ENCODE data around the gene TFAP2C.
"Not testable (repeated sequence)": the region's sequence is repeated elsewhere in the genome, so short reads cannot be mapped to it uniquely, and the experiment has no call there.

The TFAP2C gene

GRCh38 chr20:56604673-56605072 lies 24.4 kb upstream of the TFAP2C start:
- no peak for TF ChIP-seq JUND (IDR thresholded peaks at IDR 0.05; ENCODE audit: low read depth)

GRCh38 chr20:56605261-56605996 lies 23.7 kb upstream of the TFAP2C start:
- no peak for TF ChIP-seq JUND (IDR thresholded peaks at IDR 0.05; ENCODE audit: low read depth)
- in situ Hi-C loops (cut with HindIII; ENCODE audit: low pct_unique_long_range_greater_than_20kb, low sequenced_read_pairs): no loop called here
- peak in 1 of 2 experiments; percentile 41 for DNase-seq (ENCODE audit: low read depth in 1 of 2, low spot score in 1 of 2)

More at GRCh38 chr20:56604673-56605072, 24.4 kb upstream of the TFAP2C start:
- in situ Hi-C loops (cut with HindIII; ENCODE audit: low pct_unique_long_range_greater_than_20kb, low sequenced_read_pairs): no loop called here
- no peak for DNase-seq (ENCODE audit: low read depth in 1 of 2, low spot score in 1 of 2)

- TF ChIP-seq JUND (IDR thresholded peaks at IDR 0.05; ENCODE audit: low read depth): peak; percentile 83; the same call in 1 of the 2 replicates
These were observed 22.7 kb upstream of the TFAP2C start for GRCh38 chr20:56606174-56606945.

GRCh38 chr20:56607061-56607704 lies 21.9 kb upstream of the TFAP2C start:
- no peak for DNase-seq (ENCODE audit: low read depth in 1 of 2, low spot score in 1 of 2)
- TF ChIP-seq JUND (IDR thresholded peaks at IDR 0.05; ENCODE audit: low read depth): no peak
- in situ Hi-C loops (cut with HindIII; ENCODE audit: low pct_unique_long_range_greater_than_20kb, low sequenced_read_pairs): no loop called here

More at GRCh38 chr20:56606174-56606945, 22.7 kb upstream of the TFAP2C start:
- in situ Hi-C loops (cut with HindIII; ENCODE audit: low pct_unique_long_range_greater_than_20kb, low sequenced_read_pairs): no loop called here
- peak in 1 of 2 experiments; percentile 91 for DNase-seq (ENCODE audit: low read depth in 1 of 2, low spot score in 1 of 2)

GRCh38 chr20:56608376-56608775 lies 20.7 kb upstream of the TFAP2C start:
- in situ Hi-C loops (cut with HindIII; ENCODE audit: low pct_unique_long_range_greater_than_20kb, low sequenced_read_pairs): no loop called here
- TF ChIP-seq JUND (IDR thresholded peaks at IDR 0.05; ENCODE audit: low read depth): no peak
- no peak for DNase-seq (ENCODE audit: low read depth in 1 of 2, low spot score in 1 of 2)

DNA sequence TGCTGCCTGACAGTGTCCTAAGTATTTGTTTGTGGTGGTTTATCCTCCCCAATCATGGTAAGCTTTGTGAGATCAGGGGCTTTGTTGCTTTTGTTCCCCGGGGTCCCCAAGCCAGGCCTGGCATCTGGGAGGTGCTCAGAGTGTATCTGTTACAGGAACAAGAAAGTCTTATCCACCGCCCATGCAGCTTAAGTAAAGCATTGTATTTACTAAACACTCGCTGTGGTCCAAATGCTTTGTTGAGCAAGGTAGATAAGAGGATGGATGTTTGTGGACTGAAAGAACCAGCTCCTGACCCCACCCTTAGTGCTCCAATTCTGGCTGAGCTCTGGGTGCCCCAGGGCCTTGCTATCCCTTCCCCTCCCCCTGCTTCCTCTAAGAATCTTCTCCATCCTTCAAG lies 19.8 kb upstream of the TFAP2C start:
- TF ChIP-seq JUND (IDR thresholded peaks at IDR 0.05; ENCODE audit: low read depth): no peak
- no peak for DNase-seq (ENCODE audit: low read depth in 1 of 2, low spot score in 1 of 2)
- in situ Hi-C loops (cut with HindIII; ENCODE audit: low pct_unique_long_range_greater_than_20kb, low sequenced_read_pairs): no loop called here

- no peak for TF ChIP-seq JUND (IDR thresholded peaks at IDR 0.05; ENCODE audit: low read depth)
- DNase-seq (ENCODE audit: low read depth in 1 of 2, low spot score in 1 of 2): no peak
- in situ Hi-C loops (cut with HindIII; ENCODE audit: low pct_unique_long_range_greater_than_20kb, low sequenced_read_pairs): no loop called here
These were observed 19.0 kb upstream of the TFAP2C start for GRCh38 chr20:56610098-56610497.

- no peak for TF ChIP-seq JUND (IDR thresholded peaks at IDR 0.05; ENCODE audit: low read depth)
- in situ Hi-C loops (cut with HindIII; ENCODE audit: low pct_unique_long_range_greater_than_20kb, low sequenced_read_pairs): no loop called here
These were observed 14.9 kb upstream of the TFAP2C start for GRCh38 chr20:56614196-56614595.

DNA sequence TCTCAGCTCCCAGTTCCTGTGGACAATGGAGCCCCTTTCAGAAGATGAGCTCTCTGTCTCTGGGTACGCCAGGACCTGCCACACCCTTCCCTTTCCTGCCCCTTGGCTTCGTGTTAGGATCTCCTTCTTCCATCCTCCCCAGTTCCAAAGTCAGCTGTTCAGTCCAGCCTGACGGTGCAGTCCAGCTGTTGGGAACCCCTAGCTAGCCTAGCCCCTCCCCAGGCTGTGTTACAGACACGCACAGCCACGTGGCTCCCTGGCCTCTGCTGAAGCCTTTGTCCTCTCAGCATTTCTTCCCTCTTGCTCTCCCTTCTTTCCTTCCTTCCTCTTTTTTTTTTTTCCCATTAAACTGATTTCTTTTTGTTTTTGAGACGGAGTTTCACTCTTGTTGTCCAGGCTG lies 12.4 kb upstream of the TFAP2C start:
- no peak for DNase-seq (ENCODE audit: low read depth in 1 of 2, low spot score in 1 of 2)
- no peak for TF ChIP-seq JUND (IDR thresholded peaks at IDR 0.05; ENCODE audit: low read depth)
- in situ Hi-C loops (cut with HindIII; ENCODE audit: low pct_unique_long_range_greater_than_20kb, low sequenced_read_pairs): no loop called here

More at GRCh38 chr20:56614196-56614595, 14.9 kb upstream of the TFAP2C start:
- DNase-seq (ENCODE audit: low read depth in 1 of 2, low spot score in 1 of 2): no peak

- in situ Hi-C loops (cut with HindIII; ENCODE audit: low pct_unique_long_range_greater_than_20kb, low sequenced_read_pairs): no loop called here
- no peak for TF ChIP-seq JUND (IDR thresholded peaks at IDR 0.05; ENCODE audit: low read depth)
- DNase-seq (ENCODE audit: low read depth in 1 of 2, low spot score in 1 of 2): no peak
These were observed 11.6 kb upstream of the TFAP2C start for GRCh38 chr20:56617489-56617888.

GRCh38 chr20:56621730-56622129 lies 7.4 kb upstream of the TFAP2C start:
- in situ Hi-C loops (cut with HindIII; ENCODE audit: low pct_unique_long_range_greater_than_20kb, low sequenced_read_pairs): no loop called here
- no peak for DNase-seq (ENCODE audit: low read depth in 1 of 2, low spot score in 1 of 2)
- TF ChIP-seq JUND (IDR thresholded peaks at IDR 0.05; ENCODE audit: low read depth): no peak

DNA sequence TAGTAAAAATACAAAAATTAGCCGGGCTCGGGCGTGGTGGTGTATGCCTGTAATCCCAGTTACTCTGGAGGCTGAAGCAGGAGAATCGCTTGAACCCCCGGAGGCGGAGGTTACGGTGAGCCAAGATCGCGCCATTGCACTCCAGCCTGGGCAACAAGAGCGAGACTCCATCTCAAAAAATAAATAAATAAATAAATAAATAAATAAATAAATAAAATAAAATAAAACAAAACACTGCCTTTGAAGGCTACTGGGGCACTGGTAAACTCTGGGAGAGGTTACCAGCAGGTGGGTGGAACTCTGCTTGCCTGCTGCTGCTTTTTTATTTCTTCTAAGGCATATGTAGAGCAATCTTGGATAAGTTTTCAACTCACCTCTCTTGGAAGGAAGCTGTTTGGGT lies 5.2 kb upstream of the TFAP2C start:
- DNase-seq (ENCODE audit: low read depth in 1 of 2, low spot score in 1 of 2); in situ Hi-C loops (cut with HindIII; ENCODE audit: low pct_unique_long_range_greater_than_20kb, low sequenced_read_pairs): not testable (repeated sequence)
